ENCODE results near the gene ZBED2.
"Not testable (repeated sequence)": the region's sequence is repeated elsewhere in the genome, so short reads cannot be mapped to it uniquely, and the experiment has no call there.

ZBED2 gene

GRCh38 chr3:111595232-111595631 lies at the start of gene ZBED2:
Gene ZBED2, minus strand, starts transcription at chr3:111595346. Its CDS starts 1,145 bp downstream, at chr3:111594201.
- no peak for DNase-seq (ENCODE audit: insufficient read length, low spot score)
- FAIRE-seq: peak; percentile 73

- FAIRE-seq (no peak), DNase-seq (ENCODE audit: insufficient read length, low spot score) (no peak)
Observed at GRCh38 chr3:111639316-111639715, 44.2 kb upstream of the ZBED2 start.

DNA sequence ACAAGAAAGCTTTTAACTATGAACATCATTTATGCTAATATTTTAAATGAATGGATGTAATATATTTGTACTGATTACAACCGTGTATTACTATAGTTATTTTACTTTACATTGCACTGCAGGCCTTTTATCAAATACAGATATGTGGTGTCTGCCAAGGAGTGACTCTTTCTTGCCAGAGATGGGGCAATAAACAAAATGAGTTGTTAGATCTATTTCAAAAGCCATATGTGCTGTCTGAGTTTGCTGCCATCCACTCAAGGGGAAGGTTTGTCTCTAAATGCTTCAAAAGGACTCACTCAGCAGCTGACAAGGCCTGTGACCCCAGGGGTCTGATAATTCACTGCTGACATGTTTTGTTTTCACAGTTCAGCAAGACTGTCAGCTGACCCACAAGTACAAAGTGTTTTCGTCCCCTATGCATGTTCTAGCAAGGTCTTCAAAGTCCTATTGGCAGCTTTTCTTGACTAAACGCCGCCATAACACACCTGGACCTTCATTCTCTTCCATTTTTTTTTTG lies 41.3 kb upstream of the ZBED2 start:
- FAIRE-seq (no peak), DNase-seq (ENCODE audit: insufficient read length, low spot score) (no peak)

DNA sequence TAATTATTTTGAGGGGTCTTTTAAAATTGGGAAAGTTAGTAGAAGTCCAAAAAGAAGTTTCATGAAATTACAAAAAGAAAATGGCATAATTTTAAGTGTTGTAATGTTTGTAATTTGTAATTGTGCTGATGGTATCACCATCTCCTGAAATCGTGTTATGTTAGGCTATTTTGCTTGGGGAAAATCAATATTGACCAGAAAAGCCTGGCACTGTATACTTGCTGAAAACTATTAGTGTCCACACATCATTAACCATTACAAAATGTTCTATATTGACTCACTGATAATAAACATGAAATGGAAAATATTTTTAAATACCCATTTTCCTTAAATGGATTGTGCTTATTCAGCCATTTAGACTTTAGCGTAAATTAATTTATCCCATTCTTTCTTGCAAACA lies 40.3 kb upstream of the ZBED2 start:
- DNase-seq (ENCODE audit: insufficient read length, low spot score) (no peak), FAIRE-seq (no peak)

GRCh38 chr3:111630638-111631037 lies 35.5 kb upstream of the ZBED2 start:
- DNase-seq (ENCODE audit: insufficient read length, low spot score); FAIRE-seq: not testable (repeated sequence)

- DNase-seq (ENCODE audit: insufficient read length, low spot score); FAIRE-seq: not testable (repeated sequence)
Observed at GRCh38 chr3:111629018-111629417, 33.9 kb upstream of the ZBED2 start.

DNA sequence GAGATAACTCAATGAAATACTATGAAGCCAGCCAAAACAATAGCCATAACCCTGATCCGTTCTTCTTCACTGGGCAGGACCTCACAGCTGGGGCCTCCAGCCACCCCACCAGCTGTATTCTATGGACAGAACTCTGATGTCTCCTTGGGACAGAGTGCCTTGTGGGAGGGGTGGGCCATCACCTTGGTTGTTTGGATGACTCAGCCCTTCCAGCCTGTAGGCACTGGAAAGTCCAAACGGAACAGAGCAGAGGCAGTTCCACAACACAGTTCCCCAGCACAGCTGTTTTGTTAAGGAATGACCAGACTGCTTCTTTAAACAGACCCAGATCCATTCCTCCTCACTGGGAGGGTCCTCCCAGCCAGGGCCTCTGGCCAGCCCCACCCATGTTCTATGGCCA lies 31.9 kb upstream of the ZBED2 start:
- no peak for FAIRE-seq

DNA sequence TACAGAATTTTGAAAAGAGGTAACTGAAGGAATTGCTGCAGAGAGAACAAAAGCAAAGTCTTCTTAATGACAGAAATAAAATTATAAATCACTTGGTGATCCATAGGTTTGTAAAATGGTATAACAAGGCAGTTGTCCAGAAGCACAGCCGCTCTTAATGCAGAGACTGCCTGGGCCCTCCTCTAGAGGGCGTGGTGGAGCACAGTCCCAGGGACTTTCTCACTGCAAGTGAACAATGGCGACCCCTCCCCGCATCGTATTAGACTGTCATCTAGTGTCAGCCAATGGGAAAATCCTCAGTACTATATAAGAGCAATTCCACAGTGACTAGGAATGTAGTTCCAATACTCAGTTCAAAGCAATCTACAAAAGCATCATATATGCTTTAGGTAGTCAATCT lies 26.4 kb upstream of the ZBED2 start:
- no peak for FAIRE-seq
- no peak for DNase-seq (ENCODE audit: insufficient read length, low spot score)

More for the DNA sequence above, 31.9 kb upstream of the ZBED2 start:
- no peak for DNase-seq (ENCODE audit: insufficient read length, low spot score)

GRCh38 chr3:111619833-111620232 lies 24.7 kb upstream of the ZBED2 start:
- no peak for DNase-seq (ENCODE audit: insufficient read length, low spot score)
- no peak for FAIRE-seq

DNA sequence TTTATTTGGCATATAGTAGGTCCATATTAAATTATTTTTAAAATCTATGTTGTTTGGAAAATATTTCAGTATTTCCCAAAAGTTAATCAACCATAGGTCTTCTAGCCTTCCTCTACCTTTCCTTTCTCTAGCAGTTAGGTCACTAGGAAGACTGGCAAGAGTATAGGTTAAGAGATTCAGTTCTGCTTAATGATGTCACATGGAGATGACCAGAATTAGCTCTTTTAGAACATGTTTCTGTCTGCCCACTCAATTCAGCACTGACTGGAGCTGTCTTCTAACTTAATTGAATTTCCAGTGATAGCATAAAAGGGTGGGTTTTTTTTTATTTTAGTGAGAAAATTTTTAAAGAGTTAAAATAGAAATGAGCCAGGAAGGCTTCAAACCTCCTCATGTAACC lies 23.8 kb upstream of the ZBED2 start:
- no peak for FAIRE-seq
- DNase-seq (ENCODE audit: insufficient read length, low spot score): no peak

DNA sequence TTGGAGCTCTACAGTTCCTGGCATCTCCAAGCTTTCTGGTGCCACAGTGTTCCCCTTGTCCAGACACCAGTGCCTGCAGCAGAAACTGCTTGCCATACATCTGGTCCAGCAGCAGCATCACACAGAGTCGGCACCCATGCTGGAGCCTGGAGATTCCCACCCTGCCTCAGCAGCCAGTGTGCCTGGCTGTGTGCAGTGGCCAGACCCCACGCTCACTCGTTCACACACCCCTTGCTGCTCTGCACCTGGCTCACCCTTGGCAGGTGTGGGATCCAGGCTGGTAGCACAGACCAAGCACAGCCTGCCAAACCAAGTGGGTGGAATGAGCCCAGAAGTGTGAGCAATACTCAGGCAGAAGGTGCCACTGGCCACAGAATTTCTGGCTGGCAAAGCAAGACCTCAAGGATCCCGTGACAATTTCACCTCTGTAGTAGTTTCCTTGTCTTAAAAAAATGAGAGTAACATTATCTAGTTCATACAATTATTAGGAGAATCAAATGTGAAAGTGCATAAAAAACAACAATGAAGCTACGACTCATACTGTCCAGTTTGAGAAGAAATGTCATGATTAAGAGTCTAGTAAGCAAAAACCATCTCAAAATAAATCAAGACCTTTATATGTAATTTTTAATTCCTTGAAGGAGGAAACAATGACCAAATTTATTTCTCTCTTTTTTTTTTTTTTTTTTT lies 22.9 kb upstream of the ZBED2 start:
- FAIRE-seq: no peak
- DNase-seq (ENCODE audit: insufficient read length, low spot score): no peak

DNA sequence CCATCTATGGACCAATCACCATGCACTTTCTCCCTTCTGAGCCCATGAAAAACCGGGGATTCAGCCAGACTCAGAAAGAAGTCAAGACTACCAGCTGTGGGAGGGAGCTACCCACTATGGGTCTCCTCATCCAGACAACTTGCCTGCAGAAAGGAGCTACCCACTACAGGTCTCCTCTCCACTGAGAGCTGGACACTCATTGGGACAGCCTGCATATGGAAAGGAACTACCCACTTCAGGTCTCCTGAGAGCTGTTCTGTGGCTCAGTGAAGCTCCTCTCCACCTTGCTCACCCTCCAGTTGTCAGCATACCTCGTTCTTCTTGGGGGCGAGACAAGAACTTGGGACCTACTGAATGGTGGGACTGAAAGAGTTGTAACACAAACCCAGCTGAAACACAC lies 22.3 kb upstream of the ZBED2 start:
- FAIRE-seq: no peak
- DNase-seq (ENCODE audit: insufficient read length, low spot score): no peak

DNA sequence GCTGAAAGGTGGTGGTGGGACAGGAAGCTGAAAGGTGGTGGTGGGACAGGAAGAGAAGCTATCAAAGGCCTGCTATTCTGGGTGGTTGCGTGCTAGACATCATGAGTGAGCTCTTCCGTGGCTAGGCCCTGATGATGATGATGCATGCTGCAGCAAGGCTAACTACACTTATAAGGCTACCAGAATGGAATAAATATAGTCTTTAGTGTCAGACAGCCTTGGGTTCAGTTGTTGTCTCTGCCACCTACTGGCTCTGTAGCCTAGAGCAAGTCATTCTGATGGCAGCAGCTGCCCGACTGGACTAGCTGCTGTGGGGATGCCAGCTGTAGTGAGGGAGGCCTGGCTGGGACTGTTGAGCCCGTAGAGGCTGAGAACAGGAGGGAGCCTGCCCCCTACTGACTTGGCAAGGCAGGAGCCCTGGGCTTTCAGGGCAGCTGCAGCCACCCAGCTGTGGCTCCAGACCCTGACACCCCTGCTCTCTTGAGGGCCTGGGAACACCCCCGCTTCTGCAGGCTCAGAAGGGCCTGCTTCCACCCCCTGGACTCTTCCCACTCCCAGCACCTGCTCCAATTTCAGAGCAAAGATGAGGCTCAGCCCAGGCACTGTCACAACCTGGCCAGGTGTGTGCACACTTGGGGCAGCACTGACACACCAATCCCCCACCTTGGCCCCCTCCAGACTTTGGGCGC lies 21.4 kb upstream of the ZBED2 start:
- peak; percentile 82 for FAIRE-seq
- DNase-seq (ENCODE audit: insufficient read length, low spot score): no peak

DNA sequence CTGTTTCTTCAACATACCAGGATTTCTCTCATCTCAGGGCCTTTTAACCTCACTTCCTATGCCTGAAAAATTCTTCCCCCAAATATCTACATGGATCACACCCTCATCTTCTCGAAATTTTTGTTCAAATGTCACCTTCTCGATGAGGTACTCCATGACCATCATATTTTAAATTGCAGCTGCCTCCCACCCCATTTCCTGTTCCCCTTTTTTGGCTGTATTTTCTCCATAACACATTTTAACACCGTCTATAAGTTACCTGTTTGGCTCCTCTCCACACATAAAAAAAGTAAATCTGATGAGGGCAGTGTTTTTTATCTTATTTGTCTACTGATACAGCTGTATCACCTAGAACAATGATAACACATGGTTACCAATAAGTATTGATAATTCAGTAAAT lies 20.7 kb upstream of the ZBED2 start:
- DNase-seq (ENCODE audit: insufficient read length, low spot score) (no peak), FAIRE-seq (peak; percentile 11)

GRCh38 chr3:111613294-111613693 lies 18.1 kb upstream of the ZBED2 start:
- peak; percentile 80 for FAIRE-seq

DNA sequence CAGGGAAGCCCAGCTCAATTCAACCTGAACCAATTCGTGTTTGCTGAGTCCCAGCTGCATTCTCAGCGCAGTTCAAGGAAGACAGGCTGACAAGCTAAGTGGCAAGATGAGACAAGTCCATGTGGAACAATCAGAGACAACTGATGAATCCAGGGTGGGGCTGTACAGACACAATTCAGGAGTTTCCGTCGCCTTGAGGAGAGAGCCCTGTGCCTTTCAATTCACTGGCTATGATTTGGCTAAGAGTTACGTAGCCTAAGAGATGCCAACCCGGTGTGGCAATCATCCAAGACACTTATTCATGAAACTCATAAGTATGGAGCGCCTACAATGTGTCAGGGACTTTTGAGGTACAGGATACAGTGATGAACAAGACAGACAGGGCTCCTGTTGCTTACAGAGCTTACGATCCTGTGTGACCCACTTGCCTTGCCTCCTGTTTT lies 15.5 kb upstream of the ZBED2 start:
- FAIRE-seq (no peak), DNase-seq (ENCODE audit: insufficient read length, low spot score) (no peak)

More at GRCh38 chr3:111613294-111613693, 18.1 kb upstream of the ZBED2 start:
- no peak for DNase-seq (ENCODE audit: insufficient read length, low spot score)

- DNase-seq (ENCODE audit: insufficient read length, low spot score) (no peak), FAIRE-seq (peak; percentile 99)
Observed at GRCh38 chr3:111610189-111610588, 15.0 kb upstream of the ZBED2 start.

- DNase-seq (ENCODE audit: insufficient read length, low spot score) (no peak), FAIRE-seq (peak; percentile 56)
Observed at GRCh38 chr3:111609700-111610099, 14.6 kb upstream of the ZBED2 start.

GRCh38 chr3:111608383-111608782 lies 13.2 kb upstream of the ZBED2 start:
- peak; percentile 8 for FAIRE-seq
- no peak for DNase-seq (ENCODE audit: insufficient read length, low spot score)

DNA sequence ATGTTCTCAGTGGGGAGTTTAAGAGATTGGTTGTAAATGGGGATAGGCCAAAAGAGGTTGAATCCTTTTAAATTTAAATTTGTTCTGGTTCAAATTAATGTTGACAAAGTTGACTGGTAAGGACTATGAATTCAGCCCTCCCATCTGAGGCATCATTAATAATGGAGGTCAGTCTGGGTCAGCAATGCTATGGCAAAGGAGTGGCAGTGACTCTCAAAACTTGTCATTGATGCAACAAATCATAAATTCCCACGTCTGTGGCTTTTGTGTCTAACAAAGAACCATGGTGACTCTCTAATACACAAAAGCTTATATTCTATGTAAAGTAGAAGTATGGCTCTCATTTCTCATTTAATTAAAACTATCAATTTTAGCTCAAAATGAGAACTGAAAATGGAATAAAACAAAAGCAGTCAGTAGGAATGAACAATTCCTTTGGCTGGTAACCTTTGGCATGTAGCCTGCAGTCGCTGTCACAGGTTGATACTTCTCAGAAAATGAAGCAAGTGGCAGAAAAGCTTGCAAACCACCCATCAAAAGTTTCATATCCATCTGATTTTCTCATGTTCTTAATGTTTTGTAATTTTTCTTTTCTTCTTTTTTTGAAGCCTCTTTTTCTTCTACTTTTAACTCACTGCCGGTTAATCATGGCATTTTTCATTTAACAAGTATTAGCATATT lies 12.2 kb upstream of the ZBED2 start:
- no peak for DNase-seq (ENCODE audit: insufficient read length, low spot score)
- FAIRE-seq: peak; percentile 57

DNA sequence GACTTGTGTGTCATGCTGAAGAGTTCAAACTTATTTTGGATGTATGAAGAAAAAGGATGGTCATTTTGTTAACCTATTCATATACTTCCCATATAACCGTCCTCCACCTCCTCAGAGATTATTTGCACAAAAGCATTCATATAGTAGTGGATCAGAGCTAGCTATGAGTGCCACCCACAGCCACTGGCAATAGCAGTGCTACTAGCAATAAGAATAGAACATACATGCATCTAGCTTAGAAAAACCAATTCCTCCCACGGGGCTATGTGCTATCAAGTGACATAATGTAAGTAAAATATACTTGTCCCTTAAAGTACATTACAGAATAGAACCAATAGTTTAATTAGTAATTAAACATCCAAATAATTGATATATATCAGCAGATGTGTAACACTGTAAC lies 10.3 kb upstream of the ZBED2 start:
- DNase-seq (ENCODE audit: insufficient read length, low spot score) (no peak), FAIRE-seq (peak; percentile 14)

All from GM19239 (cell line).